Activated B cell treated with CpG ODN at 0.5 μM for 24 hours (primary cell): ENCODE data around the gene TMEM127. TPM values are rescaled to one million over a fixed set of nuclear protein-coding genes. Genes with fewer than 3 reads are reported as not detected.

Source experiments
- ATAC-seq: fragments of 200-7000 bp; cut with Tn5 transposase; one replicate; pipeline ENCODE4 v1.10.0; 2021; ENCODE audit warnings: low read depth, mild to moderate bottlenecking, moderate library complexity
- CTCF ChIA-PET: fragments of 350-600 bp; sonication (Branson Sonifier 250); formaldehyde crosslinking; loops from one replicate; lab custom pipeline; 2021; ENCODE audit warnings: antibody characterized with exemption; lab: Charles Lee
- POLR2A ChIA-PET: fragments of 350-600 bp; sonication (Branson Sonifier 250); formaldehyde crosslinking; loops from one replicate; lab custom pipeline; 2021; ENCODE audit warnings: antibody characterized with exemption; lab: Charles Lee
- DNase-seq: peaks from one replicate; pipeline ENCODE4 v3.0.0; 2022
- H3K27ac Mint-ChIP-seq: one replicate; pipeline ENCODE4 v1.8.0; 2020; ENCODE audit warnings: mixed read lengths
- H3K27me3 Mint-ChIP-seq: one replicate; pipeline ENCODE4 v1.8.0; 2021; ENCODE audit warnings: mixed read lengths
- H3K36me3 Mint-ChIP-seq: one replicate; pipeline ENCODE4 v1.8.0; 2021; ENCODE audit warnings: low read depth, mixed read lengths
- H3K4me1 Mint-ChIP-seq: one replicate; pipeline ENCODE4 v1.8.0; 2021; ENCODE audit warnings: mixed read lengths
- H3K4me3 Mint-ChIP-seq: one replicate; pipeline ENCODE4 v1.8.0; 2020; ENCODE audit warnings: mild to moderate bottlenecking, mixed read lengths
- H3K9me3 Mint-ChIP-seq: one replicate; pipeline ENCODE4 v1.8.0; 2020; ENCODE audit warnings: mixed read lengths
- CTCF ChIP-seq: fragments of 200-600 bp; IDR thresholded peaks from one replicate; pipeline ENCODE4 v1.8.0; 2022; ENCODE audit warnings: antibody characterized with exemption, mild to moderate bottlenecking
- intact Hi-C: fragments of 100-400 bp; cut with micrococcal nuclease; formaldehyde crosslinking; loops from one replicate; pipeline ENCODE4 v1.15.1; 2024
- total RNA-seq: library from RNA; stranded (reverse); gene quantifications from 2 replicates; pipeline ENCODE4 v1.2.3, GENCODE V29; 2022

The TMEM127 gene
- total RNA-seq, 1 donor from 2014 or later, result 43.2 TPM

- peaks cover 48% of the 10 kb centered on the region for H3K36me3 Mint-ChIP-seq
- intact Hi-C loops, result loop anchor here (1.0 to 5.0 kb wide), 7 partner anchors 16 to 455 kb away; partner anchors contain the start of genes CIAO1, CNNM4 and NCAPH
These were observed 40.1 kb upstream of the TMEM127 start for GRCh38 chr2:96305979-96306308.

GRCh38 chr2:96305091-96305978 lies 39.5 kb upstream of the TMEM127 start, which contains the start of gene SNRNP200:
Gene SNRNP200 (minus strand): TSS chr2:96305546. CDS start chr2:96305437, 109 bp downstream.
- DNase-seq (peak; percentile 84), ATAC-seq (peak; percentile 95)
- CTCF ChIA-PET, result interaction anchor here (0.8 to 1.8 kb wide), 2 partner anchors 15 to 249 kb away, joined by 3 to 4 read pairs; no protein-coding TSS in a partner anchor
- no peak for TF ChIP-seq CTCF
- Mint-ChIP-seq H3K4me3 (peak within 1 kb of the TSS; percentile 97), H3K27me3 (no peaks in the 10 kb centered on the region), H3K27ac (peak within 1 kb of the TSS; percentile 97), H3K9me3 (no peaks in the 10 kb centered on the region), H3K4me1 (peaks cover 45% of the 10 kb centered on the region), H3K36me3 (peaks cover 51% of the 10 kb centered on the region)
- POLR2A ChIA-PET, result interaction anchor here (0.5 to 2.6 kb wide), 16 partner anchors 10 to 469 kb away, joined by 3 to 44 read pairs (median 5); partner anchors contain the start of genes CIAO1, ITPRIPL1, NCAPH and STARD7
- intact Hi-C loops, result loop anchor here (1.0 to 5.0 kb wide), 7 partner anchors 17 to 455 kb away; partner anchors contain the start of genes CIAO1, CNNM4 and NCAPH

More at GRCh38 chr2:96305979-96306308, 40.1 kb upstream of the TMEM127 start:
- POLR2A ChIA-PET, result interaction anchor here (0.6 to 2.6 kb wide), 12 partner anchors 9 to 469 kb away, joined by 3 to 44 read pairs (median 8); partner anchors contain the start of genes CIAO1, ITPRIPL1, NCAPH and STARD7
- Mint-ChIP-seq H3K27me3 (no peaks in the 10 kb centered on the region), H3K9me3 (no peaks in the 10 kb centered on the region), H3K4me3 (peak overlapping the region; percentile 97), H3K4me1 (peaks cover 45% of the 10 kb centered on the region), H3K27ac (peak overlapping the region; percentile 97)
- DNase-seq (no peak), ATAC-seq (no peak)
- CTCF ChIA-PET, result interaction anchor here (0.8 to 1.8 kb wide), 2 partner anchors 14 to 248 kb away, joined by 3 to 4 read pairs; no protein-coding TSS in a partner anchor
- TF ChIP-seq CTCF, result no peak

- Mint-ChIP-seq H3K9me3 (no peaks in the 10 kb centered on the region), H3K4me1 (peaks cover 45% of the 10 kb centered on the region), H3K4me3 (peak overlapping the region; percentile 97), H3K27me3 (no peaks in the 10 kb centered on the region), H3K36me3 (peaks cover 57% of the 10 kb centered on the region), H3K27ac (peak overlapping the region; percentile 97)
- ChIA-PET CTCF (interaction anchor here (1.8 kb wide), 1 partner anchor 250 kb away, joined by 4 read pairs; no protein-coding TSS in a partner anchor), POLR2A (interaction anchor here (0.5 to 2.6 kb wide), 10 partner anchors 14 to 96 kb away, joined by 3 to 44 read pairs (median 8); partner anchors contain the start of genes CIAO1, ITPRIPL1, NCAPH and STARD7)
- intact Hi-C loops, result loop anchor here (1.0 to 5.0 kb wide), 7 partner anchors 18 to 456 kb away; partner anchors contain the start of genes CIAO1, CNNM4 and NCAPH
- TF ChIP-seq CTCF, result no peak
- DNase-seq, result no peak
- no peak for ATAC-seq
These were observed 38.8 kb upstream of the TMEM127 start for GRCh38 chr2:96304606-96305005.

GRCh38 chr2:96301865-96302264 lies 36.1 kb upstream of the TMEM127 start:
- POLR2A ChIA-PET, result interaction anchor here (0.6 kb wide), 1 partner anchor 230 kb away, joined by 3 read pairs; no protein-coding TSS in a partner anchor
- TF ChIP-seq CTCF, result no peak
- CTCF ChIA-PET, result interaction anchor here (1.0 to 1.4 kb wide), 2 partner anchors 105 to 209 kb away, joined by 3 read pairs; no protein-coding TSS in a partner anchor
- Mint-ChIP-seq H3K4me3 (no peak overlapping the region), H3K9me3 (no peaks in the 10 kb centered on the region), H3K4me1 (peaks cover 45% of the 10 kb centered on the region), H3K27me3 (no peaks in the 10 kb centered on the region), H3K36me3 (peaks cover 84% of the 10 kb centered on the region), H3K27ac (no peak overlapping the region)
- intact Hi-C loops, result no loop called here
- DNase-seq (no peak), ATAC-seq (no peak)
